Measurements from ENCODE around the gene SEC14L2. TPM values are rescaled to one million over a fixed set of nuclear protein-coding genes. Genes with fewer than 3 reads are reported as not detected.

SEC14L2 gene
- total RNA-seq, 1 experiment from 2014 or later = 33.5 TPM

DNA sequence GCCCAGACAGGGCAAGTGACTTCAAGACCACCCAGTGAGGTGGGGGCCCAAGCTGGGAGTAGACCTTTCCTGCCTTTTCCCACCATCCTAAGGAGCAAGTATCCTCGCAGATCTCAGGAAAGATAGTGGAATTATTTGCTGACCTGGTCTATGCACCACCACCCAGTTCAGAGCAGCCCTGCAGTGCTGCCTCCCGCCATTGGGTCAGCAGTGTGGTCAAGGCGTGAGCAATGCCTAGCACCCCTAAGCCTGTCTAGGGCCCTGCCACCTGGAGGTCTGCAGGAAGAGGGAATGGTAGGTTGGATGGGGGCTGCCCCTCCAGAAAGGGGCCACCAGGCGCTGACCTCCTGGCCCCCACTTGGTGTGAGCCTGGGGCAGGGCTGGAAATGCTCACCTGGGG, 35.3 kb downstream of the SEC14L2 start (continued):
- TF ChIP-seq SP1 (IDR thresholded peaks at IDR 0.05; ENCODE audit: low read depth) (no peak), ZFX (IDR thresholded peaks at IDR 0.05) (no peak), JUND (IDR thresholded peaks at IDR 0.05) (no peak)

DNA sequence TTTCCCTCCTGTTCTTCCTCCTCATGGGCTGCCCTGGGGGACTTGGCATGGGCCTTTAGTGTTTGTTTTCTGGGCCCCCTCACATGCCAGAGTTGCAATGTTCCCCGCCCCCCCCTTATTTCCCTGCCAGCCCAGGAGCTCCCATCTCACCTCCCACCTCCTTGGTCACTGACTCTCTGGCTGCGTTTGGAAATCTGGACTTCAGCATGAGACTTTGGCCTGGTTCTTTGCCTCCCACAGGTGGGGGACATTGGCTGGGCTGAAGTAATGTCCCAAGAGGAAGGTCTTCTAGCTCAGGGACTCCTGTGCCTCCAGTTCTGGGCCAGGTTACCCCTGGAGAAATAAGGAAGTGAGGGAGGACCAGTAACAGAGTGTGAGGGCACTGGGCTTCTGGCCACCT, 35.7 kb downstream of the SEC14L2 start:
- Histone ChIP-seq H3K27me3 (ENCODE audit: insufficient read depth, low read length) (no peaks in the 10 kb centered on the region), H3K36me3 (ENCODE audit: control insufficient read depth in 1 of 2, insufficient read depth in 2 of 2, low read length in 2 of 2) (peaks cover 0 to 3% of the 10 kb centered on the region in 2 experiments; a peak in 1 of 4 replicates), H3K4me3 (replicated peaks in 1 of 2; ENCODE audit: low read depth in 1 of 2, low read length in 2 of 2) (no peak overlapping the region), H3K9ac (ENCODE audit: low read length) (no peak overlapping the region), H3K4me2 (ENCODE audit: low read length) (no peak overlapping the region), H3K4me1 (ENCODE audit: control insufficient read depth in 1 of 2, insufficient read depth in 2 of 2, low read length in 2 of 2) (peaks cover 11 to 30% of the 10 kb centered on the region in 2 experiments), H3K79me2 (ENCODE audit: insufficient read depth, low read length) (peaks cover 5% of the 10 kb centered on the region; the same call in 1 of the 2 replicates), H4K20me1 (ENCODE audit: insufficient read depth) (no peaks in the 10 kb centered on the region), H3K9me3 (ENCODE audit: control insufficient read depth in 1 of 2, insufficient read depth in 1 of 2, low read depth in 1 of 2, low read length in 2 of 2) (no peaks in the 10 kb centered on the region), H3K9me2 (ENCODE audit: insufficient read depth) (no peaks in the 10 kb centered on the region), H2AFZ (ENCODE audit: low read depth, low read length, poor library complexity, severe bottlenecking) (no peak overlapping the region), H3K27ac (ENCODE audit: low read depth, low read length) (no peak overlapping the region)
- intact Hi-C loops (cut with micrococcal nuclease) = no loop called here
- CTCF ChIA-PET = interaction anchor here (1.0 kb wide), 1 partner anchor 8 kb away, joined by 4 read pairs; no protein-coding TSS in a partner anchor
- TF ChIP-seq ATF3 (IDR thresholded peaks at IDR 0.05) (no peak), ZFX (IDR thresholded peaks at IDR 0.05) (no peak), CEBPB (IDR thresholded peaks at IDR 0.05; ENCODE audit: low read depth) (no peak), SRF (IDR thresholded peaks at IDR 0.05; ENCODE audit: low read depth) (no peak), CBX3 (IDR thresholded peaks at IDR 0.05; ENCODE audit: low read depth) (no peak), POLR2AphosphoS5 (IDR thresholded peaks at IDR 0.05; ENCODE audit: low read depth, low read length) (no peak), ZNF274 (IDR thresholded peaks at IDR 0.05; ENCODE audit: low read depth, low read length) (no peak), EGR1 (IDR thresholded peaks at IDR 0.05; ENCODE audit: low read depth) (no peak), TCF7L2 (IDR thresholded peaks at IDR 0.05; ENCODE audit: borderline replicate concordance, extremely low read depth, insufficient read depth, insufficient read length) (no peak)
- TF ChIP-seq, protein P1, sequence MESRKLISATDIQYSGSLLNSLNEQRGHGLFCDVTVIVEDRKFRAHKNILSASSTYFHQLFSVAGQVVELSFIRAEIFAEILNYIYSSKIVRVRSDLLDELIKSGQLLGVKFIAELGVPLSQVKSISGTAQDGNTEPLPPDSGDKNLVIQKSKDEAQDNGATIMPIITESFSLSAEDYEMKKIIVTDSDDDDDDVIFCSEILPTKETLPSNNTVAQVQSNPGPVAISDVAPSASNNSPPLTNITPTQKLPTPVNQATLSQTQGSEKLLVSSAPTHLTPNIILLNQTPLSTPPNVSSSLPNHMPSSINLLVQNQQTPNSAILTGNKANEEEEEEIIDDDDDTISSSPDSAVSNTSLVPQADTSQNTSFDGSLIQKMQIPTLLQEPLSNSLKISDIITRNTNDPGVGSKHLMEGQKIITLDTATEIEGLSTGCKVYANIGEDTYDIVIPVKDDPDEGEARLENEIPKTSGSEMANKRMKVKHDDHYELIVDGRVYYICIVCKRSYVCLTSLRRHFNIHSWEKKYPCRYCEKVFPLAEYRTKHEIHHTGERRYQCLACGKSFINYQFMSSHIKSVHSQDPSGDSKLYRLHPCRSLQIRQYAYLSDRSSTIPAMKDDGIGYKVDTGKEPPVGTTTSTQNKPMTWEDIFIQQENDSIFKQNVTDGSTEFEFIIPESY (IDR thresholded peaks at IDR 0.05; ENCODE audit: extremely low read depth, insufficient replicate concordance, low read length) = no peak
- no TSS peak for BruUV-seq (replicated peaks)
- DNase-seq (ENCODE audit: low read depth, low spot score) (no peak), ATAC-seq (no peak)
- RAD21 ChIA-PET (ENCODE audit: low non-redundant PET in 1 of 2, low total read pairs in 2 of 2, uncharacterized antibody in 2 of 2, unreplicated experiment in 2 of 2) = interaction anchor here in 1 of 2 experiments (0.6 kb wide), 1 partner anchor 328 kb away, joined by 9 read pairs; no protein-coding TSS in a partner anchor
- POLR2A ChIA-PET = no interaction called here

Measured in HCT116 (cell line).